Prostate gland (tissue), 2 donors: Measurements from ENCODE around the gene RESF1. TPM values are rescaled to one million over a fixed set of nuclear protein-coding genes. Genes with fewer than 3 reads are reported as not detected.

ENCODE experiments used
- DNase-seq: peaks from one replicate; pipeline ENCODE4 v3.0.0-alpha.2; 2019; ENCODE audit warnings: low spot score
- H3K27ac ChIP-seq, 2 donors: fragments of 200-600 bp; sonication (generic); 2 replicates each; pipeline ENCODE4 v1.5.1; 2017 to 2019
- H3K27me3 ChIP-seq: fragments of 200-600 bp; sonication (generic); replicated peaks from 2 replicates; pipeline ENCODE4 v1.5.1; 2019; ENCODE audit not compliant: insufficient read depth
- H3K36me3 ChIP-seq, 2 donors: fragments of 200-600 bp; sonication (generic); 1 replicate in 1 of 2; 2 replicates in 1 of 2; pipeline versions ENCODE4 v1.5.1 to v1.8.1; 2017 to 2019
- H3K4me1 ChIP-seq: fragments of 200-600 bp; sonication (generic); replicated peaks from 2 replicates; pipeline ENCODE4 v1.5.1; 2019
- H3K4me3 ChIP-seq, 2 donors: fragments of 200-600 bp; sonication (generic); 2 replicates each; pipeline ENCODE4 v1.5.1; 2017 to 2019
- H3K9me3 ChIP-seq: fragments of 200-600 bp; sonication (generic); 2 replicates; pipeline ENCODE4 v1.5.1; 2017
- POLR2A ChIP-seq: fragments of 450-650 bp; IDR thresholded peaks from one replicate; pipeline ENCODE4 v1.6.1; 2016; ENCODE audit warnings: antibody characterized with exemption, mild to moderate bottlenecking
- POLR2AphosphoS5 ChIP-seq: sonication (generic); formaldehyde crosslinking; IDR thresholded peaks from one replicate; pipeline ENCODE4 v1.6.1; 2017; ENCODE audit warnings: antibody characterized with exemption
- WGBS: methylation state at CpG from one replicate; pipeline ENCODE4 v1.1.5; 2018; 5-methylcytosine and 5-hydroxymethylcytosine counted together
- intact Hi-C: fragments of 100-400 bp; cut with DNase I; formaldehyde crosslinking; loops from one replicate; pipeline ENCODE4 v1.14.2; 2022
- total RNA-seq, 2 donors: library from RNA; depleted of rRNA; stranded (reverse); fragments of >200 nt; gene quantifications; one replicate each; pipeline ENCODE4 v1.1.0, GENCODE V29; 2016
- TF ChIP-seq, protein P1 (sequence below), 4 experiments: fragments of 200-600 bp in 2 of 4; fragments of 450-650 bp in 2 of 4; sonication (generic) in 2 of 4; IDR thresholded peaks; 1 replicate in 3 of 4; 2 replicates in 1 of 4; pipeline ENCODE4 v1.5.1; 2016 to 2019; ENCODE audit warnings: antibody characterized with exemption in 4 of 4, mild to moderate bottlenecking in 2 of 4, moderate library complexity in 2 of 4

Gene RESF1
- total RNA-seq, 2 donors from 2014 or later = 27.6 to 97.7 TPM

- intact Hi-C loops = loop anchor here (10.0 kb wide), 1 partner anchor 151 kb away; no protein-coding TSS in a partner anchor
- H3K4me1 ChIP-seq = no peaks in the 10 kb centered on the region
These were observed 5.1 kb downstream of the RESF1 start for GRCh38 chr12:31964280-31964679.

GRCh38 chr12:31965090-31965489 lies 5.9 kb downstream of the RESF1 start:
- no peaks in the 10 kb centered on the region for H3K4me1 ChIP-seq
- no peaks in the 10 kb centered on the region for H3K9me3 ChIP-seq
- intact Hi-C loops = loop anchor here (10.0 kb wide), 1 partner anchor 150 kb away; no protein-coding TSS in a partner anchor
- no peak overlapping the region for H3K27ac ChIP-seq
- no peak overlapping the region for H3K4me3 ChIP-seq
- 91% methylated on average over 9 of the region's 9 CpGs for WGBS
- H3K27me3 ChIP-seq = no peaks in the 10 kb centered on the region
- no peak for DNase-seq
- no peak for TF ChIP-seq POLR2A
- TF ChIP-seq POLR2AphosphoS5 = no peak
- TF ChIP-seq, protein P1, sequence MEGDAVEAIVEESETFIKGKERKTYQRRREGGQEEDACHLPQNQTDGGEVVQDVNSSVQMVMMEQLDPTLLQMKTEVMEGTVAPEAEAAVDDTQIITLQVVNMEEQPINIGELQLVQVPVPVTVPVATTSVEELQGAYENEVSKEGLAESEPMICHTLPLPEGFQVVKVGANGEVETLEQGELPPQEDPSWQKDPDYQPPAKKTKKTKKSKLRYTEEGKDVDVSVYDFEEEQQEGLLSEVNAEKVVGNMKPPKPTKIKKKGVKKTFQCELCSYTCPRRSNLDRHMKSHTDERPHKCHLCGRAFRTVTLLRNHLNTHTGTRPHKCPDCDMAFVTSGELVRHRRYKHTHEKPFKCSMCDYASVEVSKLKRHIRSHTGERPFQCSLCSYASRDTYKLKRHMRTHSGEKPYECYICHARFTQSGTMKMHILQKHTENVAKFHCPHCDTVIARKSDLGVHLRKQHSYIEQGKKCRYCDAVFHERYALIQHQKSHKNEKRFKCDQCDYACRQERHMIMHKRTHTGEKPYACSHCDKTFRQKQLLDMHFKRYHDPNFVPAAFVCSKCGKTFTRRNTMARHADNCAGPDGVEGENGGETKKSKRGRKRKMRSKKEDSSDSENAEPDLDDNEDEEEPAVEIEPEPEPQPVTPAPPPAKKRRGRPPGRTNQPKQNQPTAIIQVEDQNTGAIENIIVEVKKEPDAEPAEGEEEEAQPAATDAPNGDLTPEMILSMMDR (IDR thresholded peaks at IDR 0.05) = no peak
- no peaks in the 10 kb centered on the region for H3K36me3 ChIP-seq

More at GRCh38 chr12:31964280-31964679, 5.1 kb downstream of the RESF1 start:
- Histone ChIP-seq H3K27ac (no peak overlapping the region), H3K36me3 (no peaks in the 10 kb centered on the region), H3K27me3 (no peaks in the 10 kb centered on the region), H3K9me3 (no peaks in the 10 kb centered on the region), H3K4me3 (no peak overlapping the region)
- no peak for DNase-seq
- no peak for TF ChIP-seq POLR2A
- TF ChIP-seq, protein P1 (IDR thresholded peaks at IDR 0.05) = no peak
- TF ChIP-seq POLR2AphosphoS5 = no peak
- 97% methylated on average over 3 of the region's 3 CpGs for WGBS

DNA sequence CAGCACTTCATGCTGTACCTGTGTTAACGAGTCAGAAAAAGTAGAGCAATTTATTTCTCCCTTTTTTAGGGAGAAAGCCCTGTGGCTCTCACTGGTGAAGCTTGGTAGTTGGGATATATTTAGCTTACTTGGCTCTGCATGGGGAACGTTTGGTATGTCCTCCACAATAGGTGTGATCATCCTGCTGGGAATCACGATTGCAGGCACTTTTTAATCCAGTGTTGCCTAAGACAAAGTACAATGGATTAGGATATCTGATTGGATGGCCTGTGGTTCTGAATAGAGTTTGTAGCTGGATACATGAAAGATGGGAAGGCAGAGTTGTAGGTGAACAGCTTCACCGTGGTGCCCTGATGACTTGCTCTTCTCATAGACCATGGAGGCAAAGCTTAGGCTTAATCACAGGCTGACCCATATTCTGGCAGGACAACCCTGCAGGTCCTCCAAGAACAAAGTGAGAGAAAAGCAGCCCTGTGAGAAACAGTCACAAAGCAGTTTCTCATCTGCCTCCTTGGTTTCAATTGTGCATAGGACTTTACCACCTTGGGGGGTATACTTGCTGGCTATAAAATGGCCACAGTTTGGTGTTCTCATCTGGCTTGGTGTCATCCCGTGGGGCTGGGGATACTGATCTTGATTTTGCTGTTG lies 7.5 kb downstream of the RESF1 start:
- intact Hi-C loops = loop anchor here (10.0 kb wide), 1 partner anchor 148 kb away; no protein-coding TSS in a partner anchor

DNA sequence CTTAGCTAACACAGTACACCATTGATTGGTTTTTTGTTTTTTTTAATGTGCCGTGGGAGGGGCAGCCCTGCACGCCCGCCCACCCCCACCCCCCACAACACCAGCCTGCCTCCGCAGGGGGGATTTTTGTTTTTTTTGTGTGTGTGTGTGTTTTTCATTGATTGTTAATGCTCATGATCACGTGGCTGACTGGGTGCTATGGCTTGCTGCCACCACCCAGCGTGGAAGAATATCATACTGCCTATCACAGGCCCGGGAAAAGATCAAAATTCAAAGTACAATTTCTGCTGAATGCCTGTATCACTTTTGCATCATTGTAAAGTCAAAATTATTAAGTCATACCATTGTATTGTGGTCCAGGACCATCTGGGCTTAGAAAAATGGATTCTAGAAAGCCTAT lies 8.3 kb downstream of the RESF1 start:
- H3K4me1 ChIP-seq = no peaks in the 10 kb centered on the region
- H3K4me3 ChIP-seq = no peak overlapping the region
- TF ChIP-seq, protein P1 (IDR thresholded peaks at IDR 0.05) = no peak
- TF ChIP-seq POLR2AphosphoS5 (no peak), POLR2A (no peak)
- no peaks in the 10 kb centered on the region for H3K9me3 ChIP-seq
- H3K27me3 ChIP-seq = no peaks in the 10 kb centered on the region
- H3K36me3 ChIP-seq = no peaks in the 10 kb centered on the region
- intact Hi-C loops = loop anchor here (10.0 kb wide), 1 partner anchor 147 kb away; no protein-coding TSS in a partner anchor
- no peak overlapping the region for H3K27ac ChIP-seq
- no peak for DNase-seq
- 88% methylated on average over 7 of the region's 7 CpGs for WGBS

More for the DNA sequence above, 7.5 kb downstream of the RESF1 start:
- no peak overlapping the region for H3K4me3 ChIP-seq
- H3K27ac ChIP-seq = no peak overlapping the region
- 67% methylated on average over 5 of the region's 5 CpGs for WGBS
- H3K4me1 ChIP-seq = no peaks in the 10 kb centered on the region
- no peaks in the 10 kb centered on the region for H3K27me3 ChIP-seq
- DNase-seq = no peak
- TF ChIP-seq POLR2AphosphoS5 = no peak
- H3K9me3 ChIP-seq = no peaks in the 10 kb centered on the region
- H3K36me3 ChIP-seq = no peaks in the 10 kb centered on the region

DNA sequence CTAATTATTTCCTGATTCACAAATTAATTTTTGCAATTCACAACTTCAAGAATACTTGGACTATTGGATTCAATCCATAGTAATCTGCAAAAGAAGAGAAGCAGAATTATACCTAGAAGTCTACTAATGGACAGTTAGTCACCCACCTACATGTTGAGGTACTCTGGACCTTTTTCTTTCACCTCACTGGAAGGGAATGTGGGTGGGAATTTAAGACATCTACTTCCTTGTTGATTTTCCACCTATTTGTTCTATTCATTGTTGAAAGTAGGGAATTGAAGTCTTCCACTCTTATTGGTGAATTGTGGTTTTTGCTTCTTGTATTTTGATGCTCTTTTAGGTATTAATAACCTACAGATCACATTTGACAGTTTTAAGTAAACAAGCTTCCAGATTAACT lies 11.0 kb downstream of the RESF1 start:
- H3K4me1 ChIP-seq = no peaks in the 10 kb centered on the region
- H3K9me3 ChIP-seq = no peaks in the 10 kb centered on the region
- no peaks in the 10 kb centered on the region for H3K36me3 ChIP-seq

More for the DNA sequence above, 11.0 kb downstream of the RESF1 start:
- no peak for DNase-seq
- intact Hi-C loops = no loop called here
- Histone ChIP-seq H3K27me3 (no peaks in the 10 kb centered on the region), H3K4me3 (no peak overlapping the region), H3K27ac (no peak overlapping the region)
- TF ChIP-seq, protein P1 (IDR thresholded peaks at IDR 0.05) = no peak
- no peak for TF ChIP-seq POLR2AphosphoS5
